ENCODE data around the gene ATAD3A. TPM values are rescaled to one million over a fixed set of nuclear protein-coding genes. Genes with fewer than 3 reads are reported as not detected.

The ATAD3A gene
- total and polyA plus RNA-seq, 2 experiments from 2014 or later: 16.7 to 46.7 TPM

DNA sequence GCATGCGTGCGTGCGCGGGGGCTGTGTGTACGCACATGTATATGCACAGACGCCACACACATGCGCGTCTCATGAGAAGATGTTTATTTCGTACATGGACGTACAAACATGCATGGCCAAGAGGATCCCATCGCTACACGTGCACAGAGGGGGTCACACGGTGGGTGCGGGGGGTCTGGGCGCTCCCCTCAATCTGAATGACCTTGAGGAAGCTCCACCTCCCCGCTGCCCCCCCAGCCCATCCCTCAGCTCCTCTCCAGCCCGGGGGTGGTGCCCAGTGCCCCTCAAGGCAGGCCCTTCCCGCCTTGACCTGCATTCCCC is 27.0 kb downstream of the ATAD3A start:
- Histone ChIP-seq H2AFZ (no peak overlapping the region), H3K9me3 (ENCODE audit: low read depth) (no peaks in the 10 kb centered on the region), H3K9me2 (replicated peaks; ENCODE audit: insufficient read depth) (no peaks in the 10 kb centered on the region), H3K4me2 (peak overlapping the region; percentile 88), H3K4me1 (ENCODE audit: insufficient read depth) (peaks cover 12% of the 10 kb centered on the region), H3K27ac (no peak overlapping the region), H4K20me1 (ENCODE audit: insufficient read depth, poor library complexity, severe bottlenecking) (peaks cover 8% of the 10 kb centered on the region), H3K27me3 (no peaks in the 10 kb centered on the region), H3K4me3 (no peak overlapping the region), H3K79me2 (no peaks in the 10 kb centered on the region), H3K36me3 (replicated peaks; ENCODE audit: insufficient read depth, low read depth) (no peaks in the 10 kb centered on the region)
- no peak for DNase-seq (ENCODE audit: low spot score)
- WGBS (ENCODE audit: low lambda C conversion rate, missing lambda C conversion rate): 91% methylated on average over 17 of the region's 18 CpGs
- TF ChIP-seq EZH2phosphoT487 (IDR thresholded peaks at IDR 0.05; ENCODE audit: low read depth, severe bottlenecking, unreplicated experiment) (no peak), EZH2 (IDR thresholded peaks at IDR 0.05; ENCODE audit: borderline replicate concordance) (no peak)
- TF ChIP-seq, protein P1, sequence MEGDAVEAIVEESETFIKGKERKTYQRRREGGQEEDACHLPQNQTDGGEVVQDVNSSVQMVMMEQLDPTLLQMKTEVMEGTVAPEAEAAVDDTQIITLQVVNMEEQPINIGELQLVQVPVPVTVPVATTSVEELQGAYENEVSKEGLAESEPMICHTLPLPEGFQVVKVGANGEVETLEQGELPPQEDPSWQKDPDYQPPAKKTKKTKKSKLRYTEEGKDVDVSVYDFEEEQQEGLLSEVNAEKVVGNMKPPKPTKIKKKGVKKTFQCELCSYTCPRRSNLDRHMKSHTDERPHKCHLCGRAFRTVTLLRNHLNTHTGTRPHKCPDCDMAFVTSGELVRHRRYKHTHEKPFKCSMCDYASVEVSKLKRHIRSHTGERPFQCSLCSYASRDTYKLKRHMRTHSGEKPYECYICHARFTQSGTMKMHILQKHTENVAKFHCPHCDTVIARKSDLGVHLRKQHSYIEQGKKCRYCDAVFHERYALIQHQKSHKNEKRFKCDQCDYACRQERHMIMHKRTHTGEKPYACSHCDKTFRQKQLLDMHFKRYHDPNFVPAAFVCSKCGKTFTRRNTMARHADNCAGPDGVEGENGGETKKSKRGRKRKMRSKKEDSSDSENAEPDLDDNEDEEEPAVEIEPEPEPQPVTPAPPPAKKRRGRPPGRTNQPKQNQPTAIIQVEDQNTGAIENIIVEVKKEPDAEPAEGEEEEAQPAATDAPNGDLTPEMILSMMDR (IDR thresholded peaks at IDR 0.05; ENCODE audit: poor library complexity): no peak

DNA sequence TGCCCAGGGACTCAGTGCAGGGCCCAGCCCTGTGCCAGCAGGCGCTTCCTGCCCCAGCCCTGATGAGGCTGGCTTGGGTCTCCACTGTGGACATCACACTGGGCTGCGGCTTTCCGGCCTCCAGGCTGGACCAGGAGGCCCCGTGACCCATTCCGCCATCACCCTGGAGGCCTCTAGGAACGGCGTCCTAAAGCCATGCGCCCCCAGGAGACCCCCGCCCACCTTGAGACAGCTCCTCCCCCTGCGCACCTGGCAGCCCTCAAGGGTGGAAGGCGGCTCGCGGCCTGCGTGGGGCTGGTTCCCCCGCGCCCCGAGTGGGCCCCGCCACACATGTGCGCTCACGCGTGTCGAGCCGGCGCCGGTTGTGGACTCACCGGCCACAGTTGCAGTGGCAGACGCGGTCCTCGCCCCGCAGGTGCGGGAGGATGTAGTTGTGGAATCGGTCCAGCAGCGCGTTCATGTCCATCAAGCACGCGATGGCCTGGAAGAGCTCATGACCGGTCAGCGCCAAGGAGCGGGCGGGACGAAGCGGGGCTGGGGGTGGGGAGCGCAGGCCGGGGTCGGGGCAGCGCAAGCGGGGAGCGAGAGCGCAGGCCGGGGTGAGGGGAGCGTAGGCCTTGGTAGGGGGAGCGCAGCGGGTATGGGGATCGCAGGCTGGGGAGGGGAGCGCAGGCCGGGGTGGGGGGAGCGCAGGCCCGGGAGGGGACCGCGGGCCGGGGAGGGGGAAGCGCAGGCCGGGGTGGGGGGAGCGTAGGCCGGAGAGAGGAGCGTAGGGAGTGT is 27.5 kb downstream of the ATAD3A start:
- peak overlapping the region; percentile 49 for H3K4me3 ChIP-seq
- no peaks in the 10 kb centered on the region for H3K36me3 ChIP-seq (replicated peaks; ENCODE audit: insufficient read depth, low read depth)
- H3K9me3 ChIP-seq (ENCODE audit: low read depth): no peaks in the 10 kb centered on the region
- H4K20me1 ChIP-seq (ENCODE audit: insufficient read depth, poor library complexity, severe bottlenecking): peaks cover 8% of the 10 kb centered on the region
- peak; percentile 55 for DNase-seq (ENCODE audit: low spot score)
- H3K4me2 ChIP-seq: peak overlapping the region; percentile 88
- no peaks in the 10 kb centered on the region for H3K27me3 ChIP-seq
- no peaks in the 10 kb centered on the region for H3K79me2 ChIP-seq
- 19% methylated on average over 30 of the region's 66 CpGs for WGBS (ENCODE audit: low lambda C conversion rate, missing lambda C conversion rate)
- no peak overlapping the region for H2AFZ ChIP-seq
- H3K27ac ChIP-seq: no peak overlapping the region
- no peak for TF ChIP-seq EZH2 (IDR thresholded peaks at IDR 0.05; ENCODE audit: borderline replicate concordance)
- TF ChIP-seq, protein P1 (IDR thresholded peaks at IDR 0.05; ENCODE audit: poor library complexity): no peak
- TF ChIP-seq EZH2phosphoT487 (IDR thresholded peaks at IDR 0.05; ENCODE audit: low read depth, severe bottlenecking, unreplicated experiment): no peak
- peaks cover 12% of the 10 kb centered on the region for H3K4me1 ChIP-seq (ENCODE audit: insufficient read depth)
- H3K9me2 ChIP-seq (replicated peaks; ENCODE audit: insufficient read depth): no peaks in the 10 kb centered on the region

DNA sequence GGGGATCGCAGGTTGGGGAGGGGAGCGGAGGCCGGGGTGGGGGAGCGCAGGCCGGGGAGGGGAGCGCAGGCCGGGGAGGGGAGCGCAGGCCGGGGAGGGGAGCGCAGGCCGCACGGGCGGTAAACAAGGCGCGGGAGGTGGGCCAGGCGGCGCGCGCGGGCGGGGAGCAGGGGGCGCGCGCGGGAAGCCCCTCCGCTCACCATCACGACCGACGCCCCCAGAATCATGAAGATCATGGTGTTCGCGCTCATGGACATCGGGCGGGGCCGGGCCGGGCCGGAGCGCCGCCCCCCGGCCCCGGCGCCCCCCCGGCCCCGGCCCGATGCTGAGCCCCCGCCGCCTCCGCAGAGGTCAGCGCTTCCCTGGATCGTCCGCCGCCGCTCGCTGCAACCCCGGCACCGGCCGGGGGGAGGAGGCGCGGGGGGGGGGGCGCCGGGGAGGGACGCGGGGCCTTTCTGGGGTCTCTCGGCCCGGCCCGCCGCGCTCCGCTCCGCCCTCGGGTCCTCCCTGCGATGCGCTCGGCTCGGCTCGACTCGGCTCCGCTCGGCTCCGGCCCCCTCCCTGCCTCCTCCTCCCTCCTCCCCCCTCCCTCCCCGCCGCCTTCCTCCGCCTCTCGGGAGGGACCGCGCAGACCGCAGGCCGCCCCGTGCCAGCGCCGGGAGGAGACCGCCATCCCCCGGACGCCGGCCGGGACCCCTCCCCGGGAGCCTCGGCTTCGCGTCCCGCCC is 28.3 kb downstream of the ATAD3A start, which contains the start of gene TMEM240:
Gene TMEM240, minus strand, starts transcription at position 535 of the 728 bp plus-strand sequence. Its CDS starts 278 bp downstream, at position 257.
- H3K4me2 ChIP-seq: peak within 1 kb of the TSS; percentile 88

More for the DNA sequence above, 28.3 kb downstream of the ATAD3A start, which contains the start of gene TMEM240:
- no peaks in the 10 kb centered on the region for H3K79me2 ChIP-seq
- peak within 1 kb of the TSS; percentile 37 for H3K27ac ChIP-seq
- TF ChIP-seq, protein P1 (IDR thresholded peaks at IDR 0.05; ENCODE audit: poor library complexity): no peak
- no peak for TF ChIP-seq EZH2 (IDR thresholded peaks at IDR 0.05; ENCODE audit: borderline replicate concordance)
- no peak for TF ChIP-seq EZH2phosphoT487 (IDR thresholded peaks at IDR 0.05; ENCODE audit: low read depth, severe bottlenecking, unreplicated experiment)
- no peak within 1 kb of the TSS for H2AFZ ChIP-seq
- H3K4me1 ChIP-seq (ENCODE audit: insufficient read depth): peaks cover 12% of the 10 kb centered on the region
- H3K4me3 ChIP-seq: peak within 1 kb of the TSS; percentile 49
- WGBS (ENCODE audit: low lambda C conversion rate, missing lambda C conversion rate): 33% methylated on average over 1 of the region's 100 CpGs
- peak; percentile 89 for DNase-seq (ENCODE audit: low spot score)
- peaks cover 8% of the 10 kb centered on the region for H4K20me1 ChIP-seq (ENCODE audit: insufficient read depth, poor library complexity, severe bottlenecking)
- no peaks in the 10 kb centered on the region for H3K36me3 ChIP-seq (replicated peaks; ENCODE audit: insufficient read depth, low read depth)
- no peaks in the 10 kb centered on the region for H3K9me3 ChIP-seq (ENCODE audit: low read depth)
- no peaks in the 10 kb centered on the region for H3K9me2 ChIP-seq (replicated peaks; ENCODE audit: insufficient read depth)
- no peaks in the 10 kb centered on the region for H3K27me3 ChIP-seq

All from hepatocyte (in vitro differentiated cells).